GM12801 (cell line): ENCODE data around the gene TBX10.

Experiments used
- TF ChIP-seq, protein P1 (sequence below): IDR thresholded peaks from one replicate; pipeline ENCODE4 v1.5.1; 2011; ENCODE audit warnings: control low read depth; ENCODE audit not compliant: insufficient read length; ENCODE audit errors: extremely low read depth

Gene TBX10

DNA sequence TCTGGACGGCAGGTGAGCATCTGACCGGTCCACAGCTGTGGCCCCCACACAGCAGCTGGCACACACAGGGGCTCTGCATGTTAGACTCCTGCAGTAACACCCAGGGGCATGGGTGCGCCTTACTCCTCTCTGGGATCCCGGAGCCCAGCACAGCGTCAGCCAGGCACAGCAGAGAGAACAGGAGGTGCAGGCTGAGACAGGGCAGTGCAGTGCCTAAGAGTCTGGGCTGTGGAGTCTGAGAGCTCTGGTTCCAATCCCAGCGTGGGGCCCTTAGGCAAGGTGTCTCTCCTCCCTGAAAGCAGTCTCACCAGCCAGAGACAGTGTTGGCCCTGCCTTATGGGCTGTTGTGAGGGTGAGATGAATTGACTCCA, 12.1 kb downstream of the TBX10 start:
- TF ChIP-seq, protein P1, sequence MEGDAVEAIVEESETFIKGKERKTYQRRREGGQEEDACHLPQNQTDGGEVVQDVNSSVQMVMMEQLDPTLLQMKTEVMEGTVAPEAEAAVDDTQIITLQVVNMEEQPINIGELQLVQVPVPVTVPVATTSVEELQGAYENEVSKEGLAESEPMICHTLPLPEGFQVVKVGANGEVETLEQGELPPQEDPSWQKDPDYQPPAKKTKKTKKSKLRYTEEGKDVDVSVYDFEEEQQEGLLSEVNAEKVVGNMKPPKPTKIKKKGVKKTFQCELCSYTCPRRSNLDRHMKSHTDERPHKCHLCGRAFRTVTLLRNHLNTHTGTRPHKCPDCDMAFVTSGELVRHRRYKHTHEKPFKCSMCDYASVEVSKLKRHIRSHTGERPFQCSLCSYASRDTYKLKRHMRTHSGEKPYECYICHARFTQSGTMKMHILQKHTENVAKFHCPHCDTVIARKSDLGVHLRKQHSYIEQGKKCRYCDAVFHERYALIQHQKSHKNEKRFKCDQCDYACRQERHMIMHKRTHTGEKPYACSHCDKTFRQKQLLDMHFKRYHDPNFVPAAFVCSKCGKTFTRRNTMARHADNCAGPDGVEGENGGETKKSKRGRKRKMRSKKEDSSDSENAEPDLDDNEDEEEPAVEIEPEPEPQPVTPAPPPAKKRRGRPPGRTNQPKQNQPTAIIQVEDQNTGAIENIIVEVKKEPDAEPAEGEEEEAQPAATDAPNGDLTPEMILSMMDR: no peak

DNA sequence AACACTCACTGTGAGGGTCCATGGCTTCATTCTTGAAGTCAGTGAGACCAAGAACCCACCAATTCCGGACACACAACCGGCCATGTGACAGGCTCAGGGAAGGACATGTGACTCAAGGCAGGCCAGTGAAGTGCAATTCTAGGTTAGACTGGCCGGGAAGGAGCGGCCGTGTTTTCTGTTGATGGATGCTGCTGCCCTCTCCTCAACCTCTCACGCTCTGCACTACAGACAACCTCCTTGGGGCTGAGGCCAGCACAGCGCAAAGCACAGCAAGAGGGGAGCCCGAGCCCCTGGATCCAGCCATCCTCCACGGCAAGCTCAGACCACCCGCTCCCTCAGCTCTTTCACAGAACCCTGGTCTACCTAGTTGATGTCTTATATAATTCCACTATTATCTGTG, 12.6 kb downstream of the TBX10 start:
- TF ChIP-seq, protein P1: no peak

DNA sequence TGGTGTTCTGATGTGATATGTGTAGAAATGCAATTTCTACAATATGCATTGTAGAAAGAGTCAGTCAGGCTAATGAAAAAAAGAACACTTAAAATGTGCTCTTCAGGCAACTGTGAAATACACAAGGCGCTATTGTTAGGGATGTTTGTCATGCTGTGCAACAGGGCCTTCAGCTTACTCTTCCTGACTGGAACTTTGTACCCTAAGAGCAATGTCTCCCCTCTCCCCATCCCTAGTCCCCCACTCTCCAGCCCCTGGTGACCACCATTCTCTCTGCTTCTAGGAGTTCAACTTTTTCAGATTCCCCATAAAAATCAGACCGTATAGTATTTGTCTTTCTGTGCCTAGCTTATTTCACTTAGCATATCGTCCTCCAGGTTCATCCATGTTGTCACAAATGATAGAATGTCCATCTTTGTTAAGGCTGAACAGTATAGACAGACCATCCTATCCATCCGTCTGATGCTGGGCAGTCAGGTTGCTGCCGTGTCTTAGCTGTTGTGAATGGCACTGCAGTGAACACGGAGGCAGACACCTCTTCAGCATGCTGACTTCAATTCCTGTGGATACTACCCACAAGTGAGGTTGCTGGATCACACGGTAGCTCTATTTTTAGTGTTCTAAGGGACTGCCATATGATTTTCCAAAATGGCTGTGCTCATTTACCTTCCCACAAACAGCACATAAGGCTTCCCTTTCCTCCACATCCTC, 22.2 kb downstream of the TBX10 start:
- TF ChIP-seq, protein P1: no peak

DNA sequence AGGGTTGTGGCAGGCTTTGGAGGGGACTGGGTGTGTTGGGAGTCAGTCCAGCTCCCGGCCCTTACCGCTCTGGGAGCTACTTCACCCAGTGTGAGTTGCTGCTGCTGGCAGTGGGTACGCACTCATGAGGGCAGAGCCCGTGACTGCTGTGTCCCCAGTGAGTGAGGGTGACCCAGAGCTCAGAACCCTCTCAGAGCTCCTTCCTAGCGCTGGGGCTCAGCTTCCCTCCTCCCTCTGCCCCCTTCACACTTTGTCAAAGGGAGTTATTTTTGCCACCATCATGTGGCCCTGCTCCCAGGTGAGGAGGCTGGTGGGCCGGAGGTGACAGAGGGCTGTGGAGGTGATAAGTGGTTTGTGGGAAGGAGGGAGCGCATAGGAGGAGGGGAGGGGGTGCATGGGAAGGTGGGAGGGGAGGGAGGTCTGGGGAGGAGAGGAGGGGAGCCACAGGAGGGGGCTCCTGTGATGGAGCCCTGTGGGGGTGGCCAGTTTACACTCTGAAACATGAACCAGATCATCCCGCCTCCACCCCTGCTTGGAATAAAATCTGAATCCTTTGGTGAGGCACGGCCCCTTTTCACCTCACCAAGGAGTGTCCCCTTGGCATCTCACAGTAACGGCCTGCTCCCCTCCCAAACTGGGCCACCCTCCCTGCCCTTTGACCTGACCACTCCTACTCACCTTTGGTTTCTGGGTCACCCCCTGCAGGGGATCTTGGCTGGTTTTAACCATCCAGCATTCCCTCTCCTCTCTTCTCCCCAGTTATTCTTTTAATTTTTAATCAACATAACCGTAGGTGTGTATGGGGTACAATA, 22.9 kb downstream of the TBX10 start:
- TF ChIP-seq, protein P1: no peak

DNA sequence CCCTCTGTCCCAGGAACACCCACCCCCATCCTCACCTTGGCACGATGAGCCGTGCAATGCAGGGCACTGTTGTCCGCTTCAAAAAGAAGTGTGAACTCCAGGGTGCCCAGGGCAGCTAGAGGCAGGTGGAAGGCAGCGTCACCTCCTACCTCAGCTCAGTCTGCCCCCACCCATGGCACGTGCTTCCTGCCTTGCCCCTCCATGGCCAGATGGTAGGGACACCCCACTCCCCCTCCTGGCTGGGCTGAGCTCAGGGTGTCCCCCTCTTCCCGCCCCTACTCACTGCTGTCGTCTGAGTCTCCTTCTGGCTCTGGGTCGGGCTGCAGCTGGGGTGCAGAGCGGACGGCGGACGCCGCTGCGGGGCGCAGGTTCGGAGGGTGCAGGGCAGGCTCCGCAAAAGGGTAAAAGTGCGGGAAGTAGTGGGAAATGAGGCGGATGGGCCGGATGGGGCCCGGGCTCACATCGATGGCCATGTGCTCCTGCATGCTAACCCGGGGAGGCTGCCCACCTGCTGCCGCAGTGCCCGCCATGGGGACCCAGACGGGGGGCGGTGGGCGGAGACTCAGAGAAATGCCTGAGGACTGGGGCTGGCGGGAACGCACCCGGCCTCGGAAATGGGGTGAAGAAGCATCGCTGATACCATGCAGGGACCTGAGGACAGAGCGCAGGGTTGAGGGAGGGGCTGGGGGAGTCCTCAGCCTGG, 23.7 kb downstream of the TBX10 start:
- TF ChIP-seq, protein P1: no peak

DNA sequence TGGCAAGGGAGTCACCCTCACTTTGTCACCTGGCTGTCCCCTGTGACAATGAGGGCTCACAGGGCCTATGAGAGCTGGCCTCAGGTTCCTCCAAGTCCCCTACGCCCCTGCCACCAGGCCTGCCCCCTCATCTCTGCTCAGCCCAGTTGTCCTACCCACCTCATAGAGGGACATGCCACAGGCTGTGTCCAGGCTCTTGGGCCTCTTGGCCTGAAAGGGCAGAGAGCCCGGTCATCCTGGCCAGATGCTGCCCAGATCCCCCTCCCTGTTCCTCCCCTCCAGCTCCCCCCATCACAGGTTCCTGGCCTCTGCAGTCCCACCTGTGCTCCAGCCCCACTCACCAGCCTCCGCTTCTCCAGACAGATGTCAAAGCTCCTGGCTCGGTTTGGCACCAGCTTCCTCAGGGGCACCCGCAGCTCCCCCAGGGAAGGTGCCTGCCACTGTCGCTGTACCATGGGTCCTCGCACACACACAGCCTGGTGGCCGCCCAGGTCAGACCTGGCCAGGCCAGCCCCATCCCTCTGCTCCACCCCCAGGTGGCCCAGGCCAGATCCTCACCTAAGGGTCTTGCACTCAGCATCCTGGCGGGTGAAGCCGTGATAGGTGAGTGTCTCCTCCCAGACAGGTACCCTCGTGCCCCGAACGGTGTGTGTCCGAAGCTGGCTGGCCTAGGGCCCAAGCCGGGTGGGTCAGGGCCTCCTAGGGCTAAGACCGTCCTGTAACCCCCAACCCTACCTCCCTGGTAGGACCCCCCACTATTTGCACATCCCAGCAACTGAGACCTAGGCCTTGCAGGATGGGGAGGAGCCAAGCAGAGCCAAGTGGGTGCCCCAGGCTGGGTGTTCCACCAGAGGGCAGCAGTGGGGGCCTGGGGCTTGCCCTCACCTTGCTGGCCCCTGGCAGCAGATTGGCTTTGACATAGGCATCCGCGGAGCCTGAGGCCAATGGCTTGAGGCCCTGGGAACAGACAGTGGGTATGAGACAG, 24.5 kb downstream of the TBX10 start:
- TF ChIP-seq, protein P1: no peak
